Brain microvascular endothelial cell (primary cell): ENCODE measurements around the gene TBXAS1.

ENCODE experiments used
- DNase-seq: peaks from one replicate; pipeline ENCODE4 v3.0.0-alpha.2; 2020
- H3K27ac ChIP-seq: fragments of 250-450 bp; sonication (Bioruptor Pico); 2 replicates; pipeline ENCODE4 v1.5.1; 2020; ENCODE audit warnings: mild to moderate bottlenecking, moderate library complexity
- H3K27me3 ChIP-seq: fragments of 250-450 bp; sonication (Bioruptor Pico); replicated peaks from 2 replicates; pipeline ENCODE4 v1.5.1; 2020; ENCODE audit warnings: mild to moderate bottlenecking
- H3K36me3 ChIP-seq: fragments of 250-450 bp; sonication (Bioruptor Pico); replicated peaks from 2 replicates; pipeline ENCODE4 v1.5.1; 2020; ENCODE audit warnings: mild to moderate bottlenecking
- H3K4me3 ChIP-seq: 2 replicates; pipeline ENCODE4 v1.5.1; 2011; ENCODE audit warnings: low read depth, mild to moderate bottlenecking, control low read depth, low read length, moderate library complexity
- in situ Hi-C: cut with HindIII; loops from 2 replicates; pipeline ENCODE4 v1.10.0; 2017; ENCODE audit warnings: low sequenced_read_pairs, low pct_ligation_motif_present
- TF ChIP-seq, protein P1 (sequence below): IDR thresholded peaks from 2 replicates; pipeline ENCODE4 v1.5.1; 2011; ENCODE audit warnings: low read depth, mild to moderate bottlenecking, moderate library complexity, low read length, control low read depth, inconsistent platforms; ENCODE audit errors: missing control alignments

The TBXAS1 gene

DNA sequence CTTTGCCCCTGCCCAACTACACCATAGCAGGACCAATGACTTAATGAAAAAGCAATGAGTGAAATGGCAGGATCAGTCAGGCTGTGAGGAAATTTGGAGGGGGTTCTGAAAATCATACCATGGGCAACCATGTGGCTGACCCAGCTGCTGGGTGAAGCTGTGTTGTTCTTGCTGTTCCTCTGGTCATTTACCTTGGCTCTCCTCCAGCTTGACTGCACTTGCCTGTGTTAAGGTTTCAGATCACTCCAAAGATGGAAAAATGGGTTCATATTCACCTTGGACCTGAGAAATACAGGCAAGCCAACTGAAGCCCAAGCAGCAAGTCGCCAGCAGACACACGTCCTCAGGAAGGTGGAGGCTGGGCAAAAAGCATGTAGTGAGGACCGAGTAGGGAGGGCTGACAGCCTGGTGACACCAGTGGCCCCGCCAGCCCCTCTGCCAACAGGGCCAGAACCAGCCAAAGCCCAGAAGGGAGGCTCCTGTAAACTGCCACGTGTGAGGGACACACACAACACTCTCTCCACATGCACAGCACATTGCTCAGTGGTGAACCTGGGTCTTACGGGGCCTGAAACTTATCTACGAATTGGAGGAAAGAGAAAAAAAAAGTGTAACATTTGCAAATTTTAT is 193.6 kb downstream of the TBXAS1 start:
- no peak for DNase-seq
- Histone ChIP-seq H3K4me3 (no peak overlapping the region), H3K27ac (no peak overlapping the region), H3K36me3 (peaks cover 3% of the 10 kb centered on the region), H3K27me3 (no peaks in the 10 kb centered on the region)
- TF ChIP-seq, protein P1, sequence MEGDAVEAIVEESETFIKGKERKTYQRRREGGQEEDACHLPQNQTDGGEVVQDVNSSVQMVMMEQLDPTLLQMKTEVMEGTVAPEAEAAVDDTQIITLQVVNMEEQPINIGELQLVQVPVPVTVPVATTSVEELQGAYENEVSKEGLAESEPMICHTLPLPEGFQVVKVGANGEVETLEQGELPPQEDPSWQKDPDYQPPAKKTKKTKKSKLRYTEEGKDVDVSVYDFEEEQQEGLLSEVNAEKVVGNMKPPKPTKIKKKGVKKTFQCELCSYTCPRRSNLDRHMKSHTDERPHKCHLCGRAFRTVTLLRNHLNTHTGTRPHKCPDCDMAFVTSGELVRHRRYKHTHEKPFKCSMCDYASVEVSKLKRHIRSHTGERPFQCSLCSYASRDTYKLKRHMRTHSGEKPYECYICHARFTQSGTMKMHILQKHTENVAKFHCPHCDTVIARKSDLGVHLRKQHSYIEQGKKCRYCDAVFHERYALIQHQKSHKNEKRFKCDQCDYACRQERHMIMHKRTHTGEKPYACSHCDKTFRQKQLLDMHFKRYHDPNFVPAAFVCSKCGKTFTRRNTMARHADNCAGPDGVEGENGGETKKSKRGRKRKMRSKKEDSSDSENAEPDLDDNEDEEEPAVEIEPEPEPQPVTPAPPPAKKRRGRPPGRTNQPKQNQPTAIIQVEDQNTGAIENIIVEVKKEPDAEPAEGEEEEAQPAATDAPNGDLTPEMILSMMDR = no peak
- in situ Hi-C loops = no loop called here

- in situ Hi-C loops = no loop called here
- H3K27me3 ChIP-seq = no peaks in the 10 kb centered on the region
- H3K36me3 ChIP-seq = peaks cover 3% of the 10 kb centered on the region
Measured at GRCh38 chr7:140023728-140024127, 194.7 kb downstream of the TBXAS1 start.

DNA sequence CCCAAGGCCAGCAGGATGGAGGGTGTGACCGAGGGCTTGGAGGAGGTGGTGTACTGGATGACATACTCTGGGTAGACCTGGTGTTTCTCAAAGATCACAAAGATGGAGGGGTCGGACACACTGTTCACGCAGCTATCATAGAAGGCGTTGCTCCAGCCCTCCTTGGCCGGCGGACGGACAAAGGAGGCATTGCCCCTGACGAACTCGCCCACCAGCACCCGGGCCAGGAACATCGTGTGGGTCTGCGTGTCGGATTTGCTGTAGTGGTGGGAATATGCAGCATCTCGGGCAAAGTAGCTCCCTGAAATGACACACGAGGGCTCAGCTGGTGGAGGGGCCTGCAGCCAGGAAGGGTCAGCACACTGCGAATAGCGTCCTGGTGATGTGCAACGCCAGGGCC is 195.5 kb downstream of the TBXAS1 start:
- H3K27me3 ChIP-seq = no peaks in the 10 kb centered on the region
- in situ Hi-C loops = no loop called here
- TF ChIP-seq, protein P1 = no peak
- no peak overlapping the region for H3K4me3 ChIP-seq
- H3K27ac ChIP-seq = no peak overlapping the region
- peaks cover 3% of the 10 kb centered on the region for H3K36me3 ChIP-seq
- DNase-seq = no peak

More at GRCh38 chr7:140023728-140024127, 194.7 kb downstream of the TBXAS1 start:
- no peak for DNase-seq
- H3K4me3 ChIP-seq = no peak overlapping the region
- H3K27ac ChIP-seq = no peak overlapping the region
- TF ChIP-seq, protein P1 = no peak

- in situ Hi-C loops = no loop called here
- Histone ChIP-seq H3K27me3 (no peaks in the 10 kb centered on the region), H3K4me3 (no peak overlapping the region), H3K36me3 (peaks cover 3% of the 10 kb centered on the region), H3K27ac (no peak overlapping the region)
- TF ChIP-seq, protein P1 = no peak
- no peak for DNase-seq
Measured at GRCh38 chr7:140025241-140025640, 196.2 kb downstream of the TBXAS1 start.

GRCh38 chr7:140025814-140026433 is 196.9 kb downstream of the TBXAS1 start:
- DNase-seq = no peak
- Histone ChIP-seq H3K27me3 (no peaks in the 10 kb centered on the region), H3K36me3 (peaks cover 3% of the 10 kb centered on the region), H3K27ac (no peak overlapping the region), H3K4me3 (no peak overlapping the region)
- in situ Hi-C loops = no loop called here
- TF ChIP-seq, protein P1 = no peak
